Lower lobe of right lung (tissue), 2 donors: Measurements from ENCODE around the gene GAS7. TPM values are rescaled to one million over a fixed set of nuclear protein-coding genes. Genes with fewer than 3 reads are reported as not detected.
A peak's percentile ranks its signal among the peaks of the same experiment; 100 is the strongest.

ENCODE experiments used
- ATAC-seq, 2 donors: fragments of 200-7000 bp; cut with Tn5 transposase; one replicate each; pipeline ENCODE4 v1.9.1; 2020 to 2022; ENCODE audit warnings: mild to moderate bottlenecking in 2 of 2, moderate library complexity in 2 of 2
- DNase-seq: peaks from one replicate; pipeline ENCODE4 v3.0.0-alpha.2; 2020
- H3K27ac ChIP-seq: fragments of 200-600 bp; one replicate; pipeline ENCODE4 v1.8.0; 2022
- H3K27me3 ChIP-seq: fragments of 200-600 bp; one replicate; pipeline ENCODE4 v1.8.0; 2022; ENCODE audit warnings: low read depth
- H3K36me3 ChIP-seq: fragments of 200-600 bp; one replicate; pipeline ENCODE4 v1.8.0; 2022; ENCODE audit warnings: mild to moderate bottlenecking
- H3K4me1 ChIP-seq: fragments of 200-600 bp; one replicate; pipeline ENCODE4 v1.8.0; 2022
- H3K4me3 ChIP-seq: fragments of 200-600 bp; one replicate; pipeline ENCODE4 v1.8.0; 2022; ENCODE audit warnings: mild to moderate bottlenecking
- H3K9me3 ChIP-seq: fragments of 200-600 bp; one replicate; pipeline ENCODE4 v1.8.0; 2022
- intact Hi-C: fragments of 100-400 bp; cut with DNase I; formaldehyde crosslinking; loops from one replicate; pipeline ENCODE4 v1.11.0; 2022
- total RNA-seq: library from RNA; stranded (reverse); fragmentation: NEBNext Ultra II Directional; extraction: Animal tissue kit (Norgen Biotek cat#: 25700); gene quantifications from one replicate; pipeline ENCODE4 v1.2.1, GENCODE V29; 2021
- TF ChIP-seq, protein P1 (sequence below): fragments of 200-600 bp; IDR thresholded peaks from one replicate; pipeline ENCODE4 v1.8.0; 2022; ENCODE audit warnings: antibody characterized with exemption, mild to moderate bottlenecking
- donor health status: DM: no; HTN: yes; CAD: no; lungs with severe emphysema.

GAS7 gene
- total RNA-seq, 1 donor from 2014 or later, result 54.1 TPM

DNA sequence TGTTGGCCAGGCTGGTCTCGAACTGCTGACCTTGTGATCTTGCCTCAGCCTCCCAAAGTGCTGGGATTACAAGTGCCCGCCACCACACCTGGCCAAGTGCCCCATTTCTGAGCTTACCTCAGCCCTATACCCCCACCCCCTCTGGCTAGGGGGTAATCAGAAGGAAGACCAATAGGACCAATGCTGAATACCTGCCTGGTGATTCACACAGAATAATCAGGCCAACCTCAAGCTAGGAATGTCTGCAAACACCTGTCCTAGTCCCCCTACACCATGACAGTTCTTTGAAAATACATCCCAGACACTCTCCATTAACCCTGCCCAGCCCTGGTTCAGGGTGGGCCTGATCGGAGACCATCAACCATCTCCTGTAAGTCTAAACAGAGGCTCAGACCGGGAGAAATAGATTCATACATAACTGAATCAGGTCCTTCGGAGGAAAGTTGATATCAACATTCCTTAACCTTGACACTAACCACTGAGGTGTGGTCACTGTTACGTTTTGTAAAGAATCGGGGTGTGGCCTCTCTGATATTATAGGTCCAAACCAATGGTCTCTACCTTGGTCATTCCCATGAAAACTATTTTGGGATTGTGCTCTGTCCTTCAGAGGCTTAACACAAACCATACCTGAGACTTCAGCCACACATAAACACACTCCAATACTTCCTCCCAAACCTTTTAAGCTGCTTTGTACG is 130.8 kb downstream of the GAS7 start:
- Histone ChIP-seq H3K27ac (no peak overlapping the region), H3K4me1 (no peaks in the 10 kb centered on the region), H3K4me3 (no peak overlapping the region), H3K27me3 (peaks cover 10% of the 10 kb centered on the region), H3K9me3 (peaks cover 5% of the 10 kb centered on the region), H3K36me3 (no peaks in the 10 kb centered on the region)
- no peak for ATAC-seq
- DNase-seq, result no peak
- TF ChIP-seq, protein P1, sequence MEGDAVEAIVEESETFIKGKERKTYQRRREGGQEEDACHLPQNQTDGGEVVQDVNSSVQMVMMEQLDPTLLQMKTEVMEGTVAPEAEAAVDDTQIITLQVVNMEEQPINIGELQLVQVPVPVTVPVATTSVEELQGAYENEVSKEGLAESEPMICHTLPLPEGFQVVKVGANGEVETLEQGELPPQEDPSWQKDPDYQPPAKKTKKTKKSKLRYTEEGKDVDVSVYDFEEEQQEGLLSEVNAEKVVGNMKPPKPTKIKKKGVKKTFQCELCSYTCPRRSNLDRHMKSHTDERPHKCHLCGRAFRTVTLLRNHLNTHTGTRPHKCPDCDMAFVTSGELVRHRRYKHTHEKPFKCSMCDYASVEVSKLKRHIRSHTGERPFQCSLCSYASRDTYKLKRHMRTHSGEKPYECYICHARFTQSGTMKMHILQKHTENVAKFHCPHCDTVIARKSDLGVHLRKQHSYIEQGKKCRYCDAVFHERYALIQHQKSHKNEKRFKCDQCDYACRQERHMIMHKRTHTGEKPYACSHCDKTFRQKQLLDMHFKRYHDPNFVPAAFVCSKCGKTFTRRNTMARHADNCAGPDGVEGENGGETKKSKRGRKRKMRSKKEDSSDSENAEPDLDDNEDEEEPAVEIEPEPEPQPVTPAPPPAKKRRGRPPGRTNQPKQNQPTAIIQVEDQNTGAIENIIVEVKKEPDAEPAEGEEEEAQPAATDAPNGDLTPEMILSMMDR, result no peak
- intact Hi-C loops, result no loop called here

DNA sequence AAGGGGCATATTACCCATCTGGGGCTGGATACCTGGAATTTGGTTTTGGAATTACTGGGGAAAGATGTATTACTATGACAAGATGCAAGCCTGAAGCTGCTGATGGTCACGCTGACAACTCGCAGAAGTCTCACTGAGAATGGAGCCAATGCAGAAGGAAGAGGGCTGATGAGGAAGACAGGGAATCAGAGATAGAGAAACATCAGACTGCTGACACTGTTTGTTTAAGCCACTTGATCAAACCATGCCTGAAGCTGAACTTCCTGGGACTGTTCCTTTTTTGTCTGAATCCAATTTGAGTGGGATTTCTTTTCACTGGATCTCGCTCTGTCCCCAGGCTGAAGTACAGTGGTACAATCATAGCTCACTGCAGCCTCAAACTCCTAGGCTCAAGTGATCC is 133.9 kb downstream of the GAS7 start:
- intact Hi-C loops, result no loop called here
- no peak overlapping the region for H3K27ac ChIP-seq
- H3K27me3 ChIP-seq, result peaks cover 4% of the 10 kb centered on the region

DNA sequence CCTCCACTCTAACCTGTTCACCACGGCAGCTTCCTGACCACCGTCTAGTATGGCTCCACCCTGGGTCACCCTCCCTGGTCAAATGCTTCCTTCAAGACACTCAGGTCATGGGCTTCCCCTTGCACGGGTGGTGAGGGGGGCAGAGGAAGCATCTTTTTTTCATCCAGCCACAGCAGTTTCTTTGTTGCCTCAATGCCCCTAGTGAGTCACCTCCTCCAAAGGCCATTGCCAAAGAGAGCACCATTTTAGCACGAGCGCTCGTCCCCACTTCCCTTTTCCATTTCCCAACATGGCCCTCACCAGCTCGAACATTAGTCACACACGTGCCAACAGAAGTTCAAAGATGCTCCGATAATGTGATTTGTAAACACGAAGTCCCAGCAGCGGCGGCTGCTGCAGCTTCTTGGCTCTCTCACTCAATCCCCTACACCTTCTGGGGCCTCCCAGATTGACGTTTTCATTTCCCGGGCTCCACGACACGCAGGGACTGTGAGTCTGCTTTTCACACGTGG is 134.6 kb downstream of the GAS7 start:
- peaks cover 5% of the 10 kb centered on the region for H3K9me3 ChIP-seq
- no peak overlapping the region for H3K4me3 ChIP-seq
- DNase-seq (peak; percentile 70), ATAC-seq (peak; percentile 69 to 78)
- H3K36me3 ChIP-seq, result no peaks in the 10 kb centered on the region
- intact Hi-C loops, result no loop called here
- TF ChIP-seq, protein P1, result no peak
- H3K27ac ChIP-seq, result peak overlapping the region; percentile 18
- peaks cover 24% of the 10 kb centered on the region for H3K4me1 ChIP-seq
- peaks cover 4% of the 10 kb centered on the region for H3K27me3 ChIP-seq

More for the DNA sequence above, 133.9 kb downstream of the GAS7 start:
- TF ChIP-seq, protein P1, result no peak
- peaks cover 23% of the 10 kb centered on the region for H3K4me1 ChIP-seq
- no peak overlapping the region for H3K4me3 ChIP-seq
- ATAC-seq (no peak), DNase-seq (no peak)
- no peaks in the 10 kb centered on the region for H3K36me3 ChIP-seq
- peaks cover 5% of the 10 kb centered on the region for H3K9me3 ChIP-seq

DNA sequence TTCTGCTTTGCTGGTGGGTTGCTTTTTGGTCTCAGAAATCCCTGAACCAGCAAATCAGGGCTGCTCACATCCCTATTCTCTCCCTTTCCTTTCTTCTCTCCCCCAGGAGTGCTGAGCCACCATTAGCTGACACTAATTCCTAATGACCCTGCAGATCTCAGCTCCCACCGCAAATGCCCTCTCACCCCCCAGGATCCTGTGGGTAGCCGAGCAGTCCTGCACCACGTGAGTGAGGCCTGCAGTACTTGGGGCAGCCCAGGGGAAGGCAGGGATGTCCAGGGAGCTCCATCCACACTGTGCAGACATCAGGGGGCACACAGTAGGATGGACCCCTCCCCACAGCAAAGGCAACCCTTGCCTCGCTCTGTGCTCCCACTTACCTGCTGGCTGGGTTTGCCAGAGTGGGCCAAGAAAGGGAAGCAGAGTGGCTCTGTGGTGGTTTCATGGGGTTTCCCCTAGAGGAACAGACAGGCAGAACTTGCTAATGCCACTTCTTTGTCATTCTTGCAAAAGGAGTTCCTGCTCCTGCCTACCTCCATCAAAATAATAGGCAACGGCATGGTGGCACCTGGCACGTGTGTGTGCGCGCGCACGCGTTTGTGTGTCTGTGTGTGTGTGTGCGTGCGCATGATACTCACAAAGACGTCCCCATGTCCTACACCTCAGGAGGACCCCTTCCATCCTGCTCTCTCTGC is 135.6 kb downstream of the GAS7 start:
- H3K27me3 ChIP-seq, result peaks cover 4% of the 10 kb centered on the region
- H3K4me1 ChIP-seq, result peaks cover 24% of the 10 kb centered on the region
- intact Hi-C loops, result no loop called here
- peak; percentile 42 to 48 for ATAC-seq
- no peak overlapping the region for H3K4me3 ChIP-seq
- H3K9me3 ChIP-seq, result peaks cover 5% of the 10 kb centered on the region
- TF ChIP-seq, protein P1, result no peak
- H3K36me3 ChIP-seq, result no peaks in the 10 kb centered on the region
- no peak overlapping the region for H3K27ac ChIP-seq
- DNase-seq, result no peak

DNA sequence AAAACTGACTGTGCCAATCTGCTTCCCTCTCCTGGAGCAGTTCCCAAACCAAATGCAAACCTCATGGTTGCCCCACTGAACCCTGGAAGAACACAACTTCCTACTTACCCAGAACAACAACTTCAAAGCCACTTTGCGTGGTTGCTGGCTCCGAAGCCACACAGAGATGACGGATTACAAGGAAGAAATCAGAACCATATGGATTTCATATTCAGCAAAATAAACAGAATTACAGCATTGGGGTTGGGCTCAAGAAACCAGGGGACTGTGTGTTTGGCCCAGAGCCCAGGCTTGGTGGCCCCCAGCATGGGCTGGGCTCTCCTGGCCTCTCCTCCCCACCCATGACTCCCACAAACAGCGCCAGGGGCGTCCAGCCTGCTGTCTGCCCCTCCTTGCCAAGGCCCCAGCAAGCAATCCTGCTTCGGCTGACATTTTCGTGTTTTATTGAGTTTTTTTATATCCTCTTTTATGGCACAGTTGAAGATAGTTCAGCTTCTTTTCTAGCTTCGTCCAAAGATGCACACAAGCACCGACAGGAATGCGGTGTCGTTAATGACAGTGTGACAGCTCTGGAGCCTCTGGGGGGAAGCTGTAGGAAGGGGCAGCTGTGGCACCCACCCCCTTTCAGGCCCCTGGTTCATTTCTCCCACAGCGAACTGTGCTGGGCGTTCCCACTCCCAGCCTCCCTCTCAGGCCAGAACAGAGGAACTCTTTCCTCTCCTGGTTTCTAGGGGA is 137.1 kb downstream of the GAS7 start:
- H3K27me3 ChIP-seq, result peaks cover 4% of the 10 kb centered on the region
- peaks cover 5% of the 10 kb centered on the region for H3K9me3 ChIP-seq
- TF ChIP-seq, protein P1, result no peak
- no peak overlapping the region for H3K4me3 ChIP-seq
- no peaks in the 10 kb centered on the region for H3K36me3 ChIP-seq
- H3K27ac ChIP-seq, result peak overlapping the region; percentile 41
- intact Hi-C loops, result no loop called here
- DNase-seq (no peak), ATAC-seq (no peak)
- peaks cover 24% of the 10 kb centered on the region for H3K4me1 ChIP-seq
